Sigmoid colon (tissue), 4 donors: ENCODE data around the gene GDF7.
"Not testable (repeated sequence)": the region's sequence is repeated elsewhere in the genome, so short reads cannot be mapped to it uniquely, and the experiment has no call there.

Source experiments
- CTCF ChIP-seq, 4 experiments: fragments of 450-650 bp in 3 of 4; fragments of 200-600 bp in 1 of 4; IDR thresholded peaks; one replicate each; pipeline ENCODE4 v1.5.1; 2016 to 2019; ENCODE audit warnings: antibody characterized with exemption in 4 of 4, mild to moderate bottlenecking in 3 of 4, moderate library complexity in 2 of 4
- POLR2AphosphoS5 ChIP-seq, 4 donors: sonication (generic); formaldehyde crosslinking; IDR thresholded peaks; one replicate each; pipeline ENCODE4 v1.6.1; 2017; ENCODE audit warnings: antibody characterized with exemption in 4 of 4

GRCh38 chr2:20714412-20714811 lies 47.5 kb downstream of the GDF7 start:
- not testable (repeated sequence) for TF ChIP-seq POLR2AphosphoS5, CTCF (IDR thresholded peaks at IDR 0.05)
